ENCODE results near the gene MYL2. TPM values are rescaled to one million over a fixed set of nuclear protein-coding genes. Genes with fewer than 3 reads are reported as not detected.

MYL2 gene
- total RNA-seq, 4 donors from 2014 or later = 2.7 TPM; not detected in 3

GRCh38 chr12:110930348-110931314, 10.3 kb upstream of the MYL2 start:
- Histone ChIP-seq H3K9me3 (no peaks in the 10 kb centered on the region), H3K4me3 (no peak overlapping the region), H3K27me3 (no peaks in the 10 kb centered on the region), H3K27ac (no peak overlapping the region), H3K4me1 (no peaks in the 10 kb centered on the region), H3K36me3 (no peaks in the 10 kb centered on the region)
- no peak for DNase-seq
- intact Hi-C loops (cut with DNase I; ENCODE audit: low total_unique reads) = no loop called here
- TF ChIP-seq CTCF (IDR thresholded peaks at IDR 0.05) (no peak), POLR2A (IDR thresholded peaks at IDR 0.05) (no peak)

- intact Hi-C loops (cut with DNase I; ENCODE audit: low total_unique reads) = no loop called here
- no peaks in the 10 kb centered on the region for H3K27me3 ChIP-seq
- DNase-seq = no peak
- H3K9me3 ChIP-seq = no peaks in the 10 kb centered on the region
- no peaks in the 10 kb centered on the region for H3K36me3 ChIP-seq
- no peak overlapping the region for H3K4me3 ChIP-seq
- TF ChIP-seq POLR2A (IDR thresholded peaks at IDR 0.05) = no peak
- TF ChIP-seq CTCF (IDR thresholded peaks at IDR 0.05) = no peak
- no peaks in the 10 kb centered on the region for H3K4me1 ChIP-seq
- no peak overlapping the region for H3K27ac ChIP-seq
Measured at GRCh38 chr12:110929818-110930217, 9.4 kb upstream of the MYL2 start.

- TF ChIP-seq CTCF (IDR thresholded peaks at IDR 0.05) = no peak
- no peak for TF ChIP-seq POLR2A (IDR thresholded peaks at IDR 0.05)
- Histone ChIP-seq H3K9me3 (no peaks in the 10 kb centered on the region), H3K27me3 (no peaks in the 10 kb centered on the region), H3K36me3 (no peaks in the 10 kb centered on the region), H3K4me1 (no peaks in the 10 kb centered on the region), H3K27ac (no peak overlapping the region), H3K4me3 (no peak overlapping the region)
- DNase-seq = no peak
- intact Hi-C loops (cut with DNase I; ENCODE audit: low total_unique reads) = no loop called here
Measured at GRCh38 chr12:110928700-110929099, 8.3 kb upstream of the MYL2 start.

- intact Hi-C loops (cut with DNase I; ENCODE audit: low total_unique reads) = no loop called here
- no peaks in the 10 kb centered on the region for H3K9me3 ChIP-seq
- no peaks in the 10 kb centered on the region for H3K36me3 ChIP-seq
- no peak for DNase-seq
- no peak overlapping the region for H3K27ac ChIP-seq
- H3K4me1 ChIP-seq = no peaks in the 10 kb centered on the region
- no peak overlapping the region for H3K4me3 ChIP-seq
- H3K27me3 ChIP-seq = no peaks in the 10 kb centered on the region
- TF ChIP-seq CTCF (IDR thresholded peaks at IDR 0.05) = no peak
- no peak for TF ChIP-seq POLR2A (IDR thresholded peaks at IDR 0.05)
Measured at GRCh38 chr12:110927546-110927945, 7.2 kb upstream of the MYL2 start.

- Histone ChIP-seq H3K36me3 (no peaks in the 10 kb centered on the region), H3K4me3 (no peak overlapping the region), H3K27ac (no peak overlapping the region), H3K27me3 (no peaks in the 10 kb centered on the region), H3K4me1 (no peaks in the 10 kb centered on the region), H3K9me3 (no peaks in the 10 kb centered on the region)
- TF ChIP-seq CTCF (IDR thresholded peaks at IDR 0.05) = no peak
- TF ChIP-seq POLR2A (IDR thresholded peaks at IDR 0.05) = no peak
- intact Hi-C loops (cut with DNase I; ENCODE audit: low total_unique reads) = no loop called here
- DNase-seq = no peak
Measured at GRCh38 chr12:110923692-110924334, 3.4 kb upstream of the MYL2 start.

Measured in uterus (tissue), 4 donors.